ENCODE data around the gene DNASE1. TPM values are rescaled to one million over a fixed set of nuclear protein-coding genes. Genes with fewer than 3 reads are reported as not detected.

The DNASE1 gene
- total RNA-seq, 1 donor from 2014 or later = 16.2 TPM

GRCh38 chr16:3618769-3619141 is 35.7 kb upstream of the DNASE1 start:
- no peaks in the 10 kb centered on the region for H3K9me3 Mint-ChIP-seq (ENCODE audit: unreplicated experiment)
- no peak overlapping the region for H2AFZ ChIP-seq (ENCODE audit: low read depth, low read length)
- H3K4me1 Mint-ChIP-seq (ENCODE audit: low read depth, unreplicated experiment) = peaks cover 3% of the 10 kb centered on the region

GRCh38 chr16:3623642-3624041 is 30.8 kb upstream of the DNASE1 start:
- H3K27me3 ChIP-seq (ENCODE audit: insufficient read depth, low read length) = no peaks in the 10 kb centered on the region
- Mint-ChIP-seq H3K4me1 (ENCODE audit: low read depth, unreplicated experiment) (peaks cover 8% of the 10 kb centered on the region), H3K27ac (ENCODE audit: unreplicated experiment) (no peak overlapping the region), H3K4me3 (ENCODE audit: unreplicated experiment) (no peak overlapping the region), H3K9me3 (ENCODE audit: unreplicated experiment) (no peaks in the 10 kb centered on the region), H3K27me3 (ENCODE audit: low read depth, unreplicated experiment) (no peaks in the 10 kb centered on the region), H3K36me3 (ENCODE audit: low read depth, unreplicated experiment) (peaks cover 3% of the 10 kb centered on the region)
- FAIRE-seq = no peak
- no peak for TF ChIP-seq CTCF (IDR thresholded peaks at IDR 0.05; ENCODE audit: insufficient read depth, low read depth, low read length)
- TF ChIP-seq EZH2 (IDR thresholded peaks at IDR 0.05; ENCODE audit: insufficient read depth, low read length) = no peak
- H4K20me1 ChIP-seq (ENCODE audit: insufficient read depth, low read length) = peaks cover 4% of the 10 kb centered on the region
- no peaks in the 10 kb centered on the region for H3K9me3 ChIP-seq (ENCODE audit: insufficient read depth, low read depth, low read length)
- no peaks in the 10 kb centered on the region for H3K36me3 ChIP-seq (ENCODE audit: insufficient read depth, low read length)
- H3K4me3 ChIP-seq (ENCODE audit: insufficient read depth, low read depth, low read length) = no peak overlapping the region
- H3K27ac ChIP-seq (ENCODE audit: low read depth, low read length) = no peak overlapping the region
- no peak overlapping the region for H2AFZ ChIP-seq (ENCODE audit: low read depth, low read length)
- no peak overlapping the region for H3K9ac ChIP-seq (ENCODE audit: low read length)
- DNase-seq (ENCODE audit: low read depth) = no peak
- no peak overlapping the region for H3K4me2 ChIP-seq (ENCODE audit: low read length)
- peaks cover 3% of the 10 kb centered on the region for H3K79me2 ChIP-seq (ENCODE audit: insufficient read depth, low read length)
- no peaks in the 10 kb centered on the region for H3K4me1 ChIP-seq (ENCODE audit: insufficient read depth, low read length)

More at GRCh38 chr16:3618769-3619141, 35.7 kb upstream of the DNASE1 start:
- peak overlapping the region; percentile 29 for H3K4me3 Mint-ChIP-seq (ENCODE audit: unreplicated experiment)
- H3K36me3 ChIP-seq (ENCODE audit: insufficient read depth, low read length) = no peaks in the 10 kb centered on the region
- H3K79me2 ChIP-seq (ENCODE audit: insufficient read depth, low read length) = peaks cover 22% of the 10 kb centered on the region
- no peaks in the 10 kb centered on the region for H3K4me1 ChIP-seq (ENCODE audit: insufficient read depth, low read length)
- no peak for DNase-seq (ENCODE audit: low read depth)
- H3K27me3 ChIP-seq (ENCODE audit: insufficient read depth, low read length) = no peaks in the 10 kb centered on the region
- H3K4me2 ChIP-seq (ENCODE audit: low read length) = no peak overlapping the region
- no peak for FAIRE-seq
- no peak overlapping the region for H3K27ac Mint-ChIP-seq (ENCODE audit: unreplicated experiment)
- H3K36me3 Mint-ChIP-seq (ENCODE audit: low read depth, unreplicated experiment) = peaks cover 3% of the 10 kb centered on the region
- H3K9me3 ChIP-seq (ENCODE audit: insufficient read depth, low read depth, low read length) = no peaks in the 10 kb centered on the region
- no peaks in the 10 kb centered on the region for H3K27me3 Mint-ChIP-seq (ENCODE audit: low read depth, unreplicated experiment)
- no peak overlapping the region for H3K27ac ChIP-seq (ENCODE audit: low read depth, low read length)
- H4K20me1 ChIP-seq (ENCODE audit: insufficient read depth, low read length) = peaks cover 18% of the 10 kb centered on the region
- H3K4me3 ChIP-seq (ENCODE audit: insufficient read depth, low read depth, low read length) = no peak overlapping the region
- no peak overlapping the region for H3K9ac ChIP-seq (ENCODE audit: low read length)
- TF ChIP-seq EZH2 (IDR thresholded peaks at IDR 0.05; ENCODE audit: insufficient read depth, low read length) (no peak), CTCF (IDR thresholded peaks at IDR 0.05; ENCODE audit: insufficient read depth, low read depth, low read length) (no peak)

GRCh38 chr16:3625331-3625730 is 29.2 kb upstream of the DNASE1 start:
- Histone ChIP-seq H3K4me3 (ENCODE audit: insufficient read depth, low read depth, low read length) (no peak overlapping the region), H3K36me3 (ENCODE audit: insufficient read depth, low read length) (no peaks in the 10 kb centered on the region), H2AFZ (ENCODE audit: low read depth, low read length) (no peak overlapping the region), H3K79me2 (ENCODE audit: insufficient read depth, low read length) (peaks cover 8% of the 10 kb centered on the region), H3K9me3 (ENCODE audit: insufficient read depth, low read depth, low read length) (no peaks in the 10 kb centered on the region), H4K20me1 (ENCODE audit: insufficient read depth, low read length) (peaks cover 8% of the 10 kb centered on the region), H3K4me2 (ENCODE audit: low read length) (no peak overlapping the region), H3K9ac (ENCODE audit: low read length) (no peak overlapping the region), H3K27me3 (ENCODE audit: insufficient read depth, low read length) (no peaks in the 10 kb centered on the region), H3K27ac (ENCODE audit: low read depth, low read length) (no peak overlapping the region), H3K4me1 (ENCODE audit: insufficient read depth, low read length) (no peaks in the 10 kb centered on the region)
- no peak overlapping the region for H3K27ac Mint-ChIP-seq (ENCODE audit: unreplicated experiment)
- no peak overlapping the region for H3K4me3 Mint-ChIP-seq (ENCODE audit: unreplicated experiment)
- H3K4me1 Mint-ChIP-seq (ENCODE audit: low read depth, unreplicated experiment) = peaks cover 5% of the 10 kb centered on the region
- no peaks in the 10 kb centered on the region for H3K27me3 Mint-ChIP-seq (ENCODE audit: low read depth, unreplicated experiment)
- FAIRE-seq (no peak), DNase-seq (ENCODE audit: low read depth) (no peak)
- H3K9me3 Mint-ChIP-seq (ENCODE audit: unreplicated experiment) = no peaks in the 10 kb centered on the region
- H3K36me3 Mint-ChIP-seq (ENCODE audit: low read depth, unreplicated experiment) = peaks cover 3% of the 10 kb centered on the region
- TF ChIP-seq CTCF (IDR thresholded peaks at IDR 0.05; ENCODE audit: insufficient read depth, low read depth, low read length) = no peak
- no peak for TF ChIP-seq EZH2 (IDR thresholded peaks at IDR 0.05; ENCODE audit: insufficient read depth, low read length)
